WTC11 (cell line): ENCODE results near the gene SPG21. TPM values are rescaled to one million over a fixed set of nuclear protein-coding genes. Genes with fewer than 3 reads are reported as not detected.

Experiments
- ATAC-seq: fragments of 200-7000 bp; cut with Tn5 transposase; 2 replicates; pipeline ENCODE4 v1.10.0; 2021; ENCODE audit warnings: mild to moderate bottlenecking, moderate library complexity
- CTCF ChIA-PET: fragments of 300-600 bp; sonication (Branson Sonifier 250); formaldehyde crosslinking; loops from one replicate; lab custom pipeline; 2021; ENCODE audit warnings: antibody characterized with exemption; lab: Charles Lee
- POLR2A ChIA-PET: fragments of 350-600 bp; sonication (Branson Sonifier 250); formaldehyde crosslinking; loops from one replicate; lab custom pipeline; 2021; ENCODE audit warnings: antibody characterized with exemption; lab: Charles Lee
- DNase-seq: peaks from one replicate; pipeline ENCODE4 v3.0.0; 2021; ENCODE audit warnings: low spot score
- H3K27ac Mint-ChIP-seq: 2 replicates; pipeline ENCODE4 v1.8.0; 2021; ENCODE audit warnings: mixed read lengths
- H3K27me3 Mint-ChIP-seq: 2 replicates; pipeline ENCODE4 v1.8.0; 2021; ENCODE audit warnings: low read depth, mild to moderate bottlenecking, moderate library complexity, mixed read lengths
- H3K36me3 Mint-ChIP-seq: 2 replicates; pipeline ENCODE4 v1.8.0; 2021; ENCODE audit warnings: mixed read lengths
- H3K4me1 Mint-ChIP-seq: 2 replicates; pipeline ENCODE4 v1.8.0; 2022; ENCODE audit warnings: mixed read lengths
- H3K4me3 Mint-ChIP-seq: 2 replicates; pipeline ENCODE4 v1.8.0; 2021; ENCODE audit warnings: mild to moderate bottlenecking, moderate library complexity, mixed read lengths
- H3K9me3 Mint-ChIP-seq: 2 replicates; pipeline ENCODE4 v1.8.0; 2021; ENCODE audit warnings: mixed read lengths
- ATF1 ChIP-seq: sonication (generic); formaldehyde crosslinking; IDR thresholded peaks from 2 replicates; pipeline ENCODE4 v1.8.1; 2023; ENCODE audit warnings: mild to moderate bottlenecking, moderate library complexity, missing genetic modification reagents
- ATF3 ChIP-seq: sonication (generic); formaldehyde crosslinking; conservative IDR thresholded peaks from 2 replicates; pipeline ENCODE4 v1.8.1; 2022; ENCODE audit warnings: mild to moderate bottlenecking, missing genetic modification reagents
- ESRRA ChIP-seq: sonication (generic); formaldehyde crosslinking; IDR thresholded peaks from 2 replicates; pipeline ENCODE4 v1.8.1; 2022; ENCODE audit warnings: mild to moderate bottlenecking, missing genetic modification reagents, borderline replicate concordance
- ETV6 ChIP-seq: sonication (generic); formaldehyde crosslinking; IDR thresholded peaks from 2 replicates; pipeline ENCODE4 v1.8.1; 2022; ENCODE audit warnings: mild to moderate bottlenecking, missing genetic modification reagents
- FOXK1 ChIP-seq: sonication (generic); formaldehyde crosslinking; IDR thresholded peaks from 2 replicates; pipeline ENCODE4 v1.8.0; 2022; ENCODE audit warnings: mild to moderate bottlenecking, moderate library complexity, missing genetic modification reagents
- GABPB1 ChIP-seq: sonication (generic); formaldehyde crosslinking; IDR thresholded peaks from 2 replicates; pipeline ENCODE4 v1.8.1; 2023; ENCODE audit warnings: mild to moderate bottlenecking, missing genetic modification reagents
- GTF2I ChIP-seq: fragments of 250-450 bp; sonication (Bioruptor Pico); conservative IDR thresholded peaks from 2 replicates; pipeline ENCODE4 v1.4.0; 2021; ENCODE audit warnings: mild to moderate bottlenecking
- IRF2 ChIP-seq: sonication (generic); formaldehyde crosslinking; IDR thresholded peaks from 2 replicates; pipeline ENCODE4 v1.8.0; 2022; ENCODE audit warnings: low read depth, missing genetic modification reagents, borderline replicate concordance
- KAT7 ChIP-seq: sonication (generic); formaldehyde crosslinking; IDR thresholded peaks from 2 replicates; pipeline ENCODE4 v1.8.1; 2023; ENCODE audit warnings: missing genetic modification reagents, mild to moderate bottlenecking, borderline replicate concordance
- MXD4 ChIP-seq: fragments of 250-450 bp; sonication (Bioruptor Pico); IDR thresholded peaks from 2 replicates; pipeline ENCODE4 v1.8.0; 2021; ENCODE audit warnings: mild to moderate bottlenecking, moderate library complexity, borderline replicate concordance
- NR1H2 ChIP-seq: sonication (generic); formaldehyde crosslinking; IDR thresholded peaks from 2 replicates; pipeline ENCODE4 v1.9.0; 2021; ENCODE audit warnings: mild to moderate bottlenecking, moderate library complexity, missing genetic modification reagents
- NR3C1 ChIP-seq: sonication (generic); formaldehyde crosslinking; conservative IDR thresholded peaks from 2 replicates; pipeline ENCODE4 v1.8.1; 2023; ENCODE audit warnings: low read depth, mild to moderate bottlenecking, missing genetic modification reagents
- OVOL2 ChIP-seq: fragments of 250-450 bp; sonication (Bioruptor Pico); IDR thresholded peaks from 2 replicates; pipeline ENCODE4 v1.9.0; 2021; ENCODE audit warnings: mild to moderate bottlenecking, borderline replicate concordance
- PRDM15 ChIP-seq: sonication (generic); formaldehyde crosslinking; IDR thresholded peaks from 2 replicates; pipeline ENCODE4 v1.8.0; 2022; ENCODE audit warnings: missing genetic modification reagents
- SMAD4 ChIP-seq: sonication (generic); formaldehyde crosslinking; IDR thresholded peaks from 2 replicates; pipeline ENCODE4 v1.8.0; 2022; ENCODE audit warnings: mild to moderate bottlenecking, missing genetic modification reagents
- SP1 ChIP-seq: sonication (generic); formaldehyde crosslinking; conservative IDR thresholded peaks from 2 replicates; pipeline ENCODE4 v1.8.1; 2022; ENCODE audit warnings: missing genetic modification reagents
- TEAD4 ChIP-seq: sonication (generic); formaldehyde crosslinking; IDR thresholded peaks from 2 replicates; pipeline ENCODE4 v1.8.0; 2022; ENCODE audit warnings: mild to moderate bottlenecking, missing genetic modification reagents
- ZBTB21 ChIP-seq: sonication (generic); formaldehyde crosslinking; IDR thresholded peaks from 2 replicates; pipeline ENCODE4 v1.8.1; 2023; ENCODE audit warnings: mild to moderate bottlenecking, missing genetic modification reagents, borderline replicate concordance
- ZNF138 ChIP-seq: sonication (generic); formaldehyde crosslinking; conservative IDR thresholded peaks from 2 replicates; pipeline ENCODE4 v1.8.1; 2022; ENCODE audit warnings: mild to moderate bottlenecking, moderate library complexity, missing genetic modification reagents
- ZNF263 ChIP-seq: sonication (generic); formaldehyde crosslinking; IDR thresholded peaks from 2 replicates; pipeline ENCODE4 v1.8.1; 2022; ENCODE audit warnings: low read depth, mild to moderate bottlenecking, moderate library complexity, missing genetic modification reagents
- ZNF396 ChIP-seq: fragments of 250-450 bp; sonication (Bioruptor Pico); IDR thresholded peaks from 2 replicates; pipeline ENCODE4 v1.8.0; 2021; ENCODE audit warnings: mild to moderate bottlenecking, moderate library complexity, borderline replicate concordance
- ZNF416 ChIP-seq: fragments of 250-450 bp; sonication (Bioruptor Pico); IDR thresholded peaks from 2 replicates; pipeline ENCODE4 v1.9.0; 2021; ENCODE audit warnings: mild to moderate bottlenecking, inconsistent platforms
- ZNF423 ChIP-seq: fragments of 250-450 bp; sonication (Bioruptor Pico); IDR thresholded peaks from 2 replicates; pipeline ENCODE4 v2.1.2; 2022; ENCODE audit warnings: mild to moderate bottlenecking, moderate library complexity
- total RNA-seq: library from RNA; stranded (reverse); gene quantifications from 3 replicates; pipeline ENCODE4 v1.2.3, GENCODE V29; 2021
- TF ChIP-seq, protein P1 (sequence below): sonication (generic); formaldehyde crosslinking; IDR thresholded peaks from 2 replicates; pipeline ENCODE4 v1.8.0; 2022; ENCODE audit warnings: mild to moderate bottlenecking, missing genetic modification reagents
- TF ChIP-seq, protein P2 (sequence below): sonication (generic); formaldehyde crosslinking; IDR thresholded peaks from 2 replicates; pipeline ENCODE4 v1.8.1; 2023; ENCODE audit warnings: mild to moderate bottlenecking, missing genetic modification reagents, moderate library complexity
- TF ChIP-seq, protein P3 (sequence below): sonication (generic); formaldehyde crosslinking; IDR thresholded peaks from 2 replicates; pipeline ENCODE4 v1.8.1; 2022; ENCODE audit warnings: missing genetic modification reagents, borderline replicate concordance
- TF ChIP-seq, protein P4 (sequence below): fragments of 250-450 bp; sonication (Bioruptor Pico); IDR thresholded peaks from 2 replicates; pipeline ENCODE4 v1.9.0; 2021; ENCODE audit warnings: mild to moderate bottlenecking

SPG21 gene
- total RNA-seq, 1 experiment from 2014 or later: 69.9 TPM

- Mint-ChIP-seq H3K27ac (no peak overlapping the region), H3K27me3 (no peaks in the 10 kb centered on the region; the same call in 1 of the 2 replicates), H3K36me3 (0 out of 2 replicates have a peak, but pooled peaks cover 3% of the 10 kb centered on the region), H3K9me3 (no peaks in the 10 kb centered on the region), H3K4me3 (peak overlapping the region; percentile 34; the same call in 1 of the 2 replicates), H3K4me1 (peaks cover 19% of the 10 kb centered on the region)
- POLR2A ChIA-PET: no interaction called here
- DNase-seq (no peak), ATAC-seq (no peak)
- TF ChIP-seq ZNF138 (CRISPR knock-in tag) (no peak), NR3C1 (CRISPR knock-in tag) (no peak)
- CTCF ChIA-PET: interaction anchor here (1.5 kb wide), 1 partner anchor 17 kb away, joined by 5 read pairs; no protein-coding TSS in a partner anchor
Observed at GRCh38 chr15:64991536-64992135, 1.9 kb upstream of the SPG21 start.

GRCh38 chr15:64990168-64990470, 405 bp upstream of the SPG21 start:
- ATAC-seq (peak; percentile 7), DNase-seq (no peak)
- TF ChIP-seq ATF1 (CRISPR knock-in tag) (no peak), ZNF396 (CRISPR knock-in tag) (no peak), GABPB1 (CRISPR knock-in tag) (no peak), SMAD4 (CRISPR knock-in tag) (no peak), ATF3 (CRISPR knock-in tag) (no peak), NR3C1 (CRISPR knock-in tag) (no peak), OVOL2 (CRISPR knock-in tag) (no peak), TEAD4 (no peak), KAT7 (no peak), GTF2I (CRISPR knock-in tag) (no peak), FOXK1 (no peak), SP1 (CRISPR knock-in tag) (no peak), NR1H2 (CRISPR knock-in tag) (no peak), IRF2 (CRISPR knock-in tag) (no peak)
- TF ChIP-seq, protein P1, sequence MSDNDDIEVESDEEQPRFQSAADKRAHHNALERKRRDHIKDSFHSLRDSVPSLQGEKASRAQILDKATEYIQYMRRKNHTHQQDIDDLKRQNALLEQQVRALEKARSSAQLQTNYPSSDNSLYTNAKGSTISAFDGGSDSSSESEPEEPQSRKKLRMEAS (CRISPR knock-in tag): no peak
- TF ChIP-seq, protein P2, sequence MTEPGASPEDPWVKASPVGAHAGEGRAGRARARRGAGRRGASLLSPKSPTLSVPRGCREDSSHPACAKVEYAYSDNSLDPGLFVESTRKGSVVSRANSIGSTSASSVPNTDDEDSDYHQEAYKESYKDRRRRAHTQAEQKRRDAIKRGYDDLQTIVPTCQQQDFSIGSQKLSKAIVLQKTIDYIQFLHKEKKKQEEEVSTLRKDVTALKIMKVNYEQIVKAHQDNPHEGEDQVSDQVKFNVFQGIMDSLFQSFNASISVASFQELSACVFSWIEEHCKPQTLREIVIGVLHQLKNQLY: no peak
- Mint-ChIP-seq H3K27ac (peak overlapping the region; percentile 55), H3K27me3 (no peaks in the 10 kb centered on the region; the same call in 1 of the 2 replicates), H3K4me1 (peaks cover 19% of the 10 kb centered on the region), H3K36me3 (0 out of 2 replicates have a peak, but pooled peaks cover 3% of the 10 kb centered on the region), H3K9me3 (no peaks in the 10 kb centered on the region), H3K4me3 (peak overlapping the region; percentile 95)
- POLR2A ChIA-PET: no interaction called here
- CTCF ChIA-PET: interaction anchor here (1.4 to 2.2 kb wide), 3 partner anchors 10 to 111 kb away, joined by 4 to 12 read pairs (median 5); no protein-coding TSS in a partner anchor

DNA sequence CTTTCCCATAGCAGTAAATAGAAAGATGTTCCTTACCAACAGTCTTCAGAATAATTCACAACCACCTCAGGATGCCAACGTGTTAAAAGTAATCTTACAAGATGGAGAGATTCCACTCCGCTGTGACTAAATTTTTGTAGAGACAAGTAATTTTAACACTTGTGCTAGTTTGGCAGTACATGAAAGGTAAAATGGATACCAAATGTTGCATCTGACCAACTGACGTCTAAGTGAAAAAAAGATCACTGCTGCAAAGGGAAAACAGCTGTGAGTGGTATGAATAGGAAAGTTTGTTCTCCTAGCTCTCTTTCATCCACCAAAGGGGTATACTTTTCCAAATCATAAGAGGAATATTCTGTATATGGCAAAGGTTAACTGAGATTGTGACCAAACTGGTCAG, 2.6 kb downstream of the SPG21 start:
- ChIA-PET CTCF (no interaction called here), POLR2A (no interaction called here)
- Mint-ChIP-seq H3K4me1 (peaks cover 19% of the 10 kb centered on the region), H3K27ac (no peak overlapping the region), H3K36me3 (0 out of 2 replicates have a peak, but pooled peaks cover 8% of the 10 kb centered on the region), H3K9me3 (no peaks in the 10 kb centered on the region), H3K27me3 (no peaks in the 10 kb centered on the region; the same call in 1 of the 2 replicates), H3K4me3 (no peak overlapping the region)
- no peak for ATAC-seq
- no peak for DNase-seq
- no peak for TF ChIP-seq ETV6 (CRISPR knock-in tag)
- no peak for TF ChIP-seq ZBTB21 (CRISPR knock-in tag)
- no peak for TF ChIP-seq NR3C1 (CRISPR knock-in tag)
- no peak for TF ChIP-seq PRDM15
- no peak for TF ChIP-seq ZNF416
- TF ChIP-seq, protein P3, sequence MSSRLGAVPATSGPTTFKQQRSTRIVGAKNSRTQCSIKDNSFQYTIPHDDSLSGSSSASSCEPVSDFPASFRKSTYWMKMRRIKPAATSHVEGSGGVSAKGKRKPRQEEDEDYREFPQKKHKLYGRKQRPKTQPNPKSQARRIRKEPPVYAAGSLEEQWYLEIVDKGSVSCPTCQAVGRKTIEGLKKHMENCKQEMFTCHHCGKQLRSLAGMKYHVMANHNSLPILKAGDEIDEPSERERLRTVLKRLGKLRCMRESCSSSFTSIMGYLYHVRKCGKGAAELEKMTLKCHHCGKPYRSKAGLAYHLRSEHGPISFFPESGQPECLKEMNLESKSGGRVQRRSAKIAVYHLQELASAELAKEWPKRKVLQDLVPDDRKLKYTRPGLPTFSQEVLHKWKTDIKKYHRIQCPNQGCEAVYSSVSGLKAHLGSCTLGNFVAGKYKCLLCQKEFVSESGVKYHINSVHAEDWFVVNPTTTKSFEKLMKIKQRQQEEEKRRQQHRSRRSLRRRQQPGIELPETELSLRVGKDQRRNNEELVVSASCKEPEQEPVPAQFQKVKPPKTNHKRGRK (CRISPR knock-in tag): no peak
- TF ChIP-seq ZNF263 (CRISPR knock-in tag): no peak
- TF ChIP-seq OVOL2 (CRISPR knock-in tag): no peak
- no peak for TF ChIP-seq ZNF423 (CRISPR knock-in tag)
- TF ChIP-seq FOXK1: no peak
- TF ChIP-seq, protein P4, sequence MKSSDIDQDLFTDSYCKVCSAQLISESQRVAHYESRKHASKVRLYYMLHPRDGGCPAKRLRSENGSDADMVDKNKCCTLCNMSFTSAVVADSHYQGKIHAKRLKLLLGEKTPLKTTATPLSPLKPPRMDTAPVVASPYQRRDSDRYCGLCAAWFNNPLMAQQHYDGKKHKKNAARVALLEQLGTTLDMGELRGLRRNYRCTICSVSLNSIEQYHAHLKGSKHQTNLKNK (CRISPR knock-in tag): no peak
- TF ChIP-seq ZNF396 (CRISPR knock-in tag): no peak
- TF ChIP-seq ESRRA: no peak
- no peak for TF ChIP-seq ATF1 (CRISPR knock-in tag)
- TF ChIP-seq MXD4 (CRISPR knock-in tag): no peak
